ENCODE data around the gene TULP1.

DNA sequence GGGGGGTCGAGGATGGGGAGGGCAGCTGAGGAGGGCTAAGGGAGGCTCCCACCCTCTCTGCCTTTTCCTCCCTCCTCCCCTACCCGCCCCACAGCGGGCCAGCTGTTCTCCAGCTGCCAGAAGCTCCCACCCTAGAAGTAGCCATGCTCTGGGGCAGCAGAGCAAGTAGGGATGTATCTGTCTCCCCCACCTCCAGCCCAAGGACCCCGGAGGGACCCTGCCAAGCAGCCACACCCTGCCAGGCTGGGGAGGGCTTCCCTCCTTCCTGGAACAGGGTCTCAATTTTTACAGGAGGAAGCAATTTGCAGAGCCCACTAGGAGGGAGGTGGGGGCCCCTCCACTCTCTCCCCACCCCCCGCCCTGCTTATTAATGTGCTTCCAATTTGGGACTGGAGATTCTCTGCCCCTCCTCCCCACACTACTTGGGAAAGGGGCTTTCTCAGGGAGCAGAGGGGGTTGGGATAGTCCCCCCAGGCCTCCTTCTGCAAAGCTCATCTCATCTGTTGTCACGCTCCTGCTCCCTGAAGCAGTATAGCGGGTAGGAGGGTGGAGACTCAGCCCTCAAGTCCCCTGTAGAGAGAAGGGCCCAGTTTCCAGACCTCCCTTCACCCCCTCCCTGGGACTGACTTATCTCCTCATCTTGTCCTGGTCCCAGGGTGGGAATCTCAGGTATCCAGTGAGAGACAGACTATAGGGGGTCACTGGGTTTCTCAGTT lies 20.3 kb downstream of the TULP1 start:
- TF ChIP-seq, protein P1, sequence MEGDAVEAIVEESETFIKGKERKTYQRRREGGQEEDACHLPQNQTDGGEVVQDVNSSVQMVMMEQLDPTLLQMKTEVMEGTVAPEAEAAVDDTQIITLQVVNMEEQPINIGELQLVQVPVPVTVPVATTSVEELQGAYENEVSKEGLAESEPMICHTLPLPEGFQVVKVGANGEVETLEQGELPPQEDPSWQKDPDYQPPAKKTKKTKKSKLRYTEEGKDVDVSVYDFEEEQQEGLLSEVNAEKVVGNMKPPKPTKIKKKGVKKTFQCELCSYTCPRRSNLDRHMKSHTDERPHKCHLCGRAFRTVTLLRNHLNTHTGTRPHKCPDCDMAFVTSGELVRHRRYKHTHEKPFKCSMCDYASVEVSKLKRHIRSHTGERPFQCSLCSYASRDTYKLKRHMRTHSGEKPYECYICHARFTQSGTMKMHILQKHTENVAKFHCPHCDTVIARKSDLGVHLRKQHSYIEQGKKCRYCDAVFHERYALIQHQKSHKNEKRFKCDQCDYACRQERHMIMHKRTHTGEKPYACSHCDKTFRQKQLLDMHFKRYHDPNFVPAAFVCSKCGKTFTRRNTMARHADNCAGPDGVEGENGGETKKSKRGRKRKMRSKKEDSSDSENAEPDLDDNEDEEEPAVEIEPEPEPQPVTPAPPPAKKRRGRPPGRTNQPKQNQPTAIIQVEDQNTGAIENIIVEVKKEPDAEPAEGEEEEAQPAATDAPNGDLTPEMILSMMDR (IDR thresholded peaks at IDR 0.05 in 2 of 3, conservative IDR thresholded peaks at IDR 0.05 in 1 of 3; ENCODE audit: borderline replicate concordance in 1 of 3, insufficient read depth in 1 of 3, low read depth in 2 of 3, low read length in 2 of 3): no peak
- no peak for TF ChIP-seq CEBPB (IDR thresholded peaks at IDR 0.05; ENCODE audit: low read depth)

Data from HCT116 (cell line).